Stimulated activated naive B cell treated with anti-CD40 and anti-IgM and Interleukin-4, amounts not matched to agents 10 μg/mL and 1 μg/mL and 100 μg/mL, for 72 hours (primary cell): ENCODE measurements around the gene IL27RA.
A peak's percentile ranks its signal among the peaks of the same experiment; 100 is the strongest.
"Not testable (repeated sequence)": the region's sequence is repeated elsewhere in the genome, so short reads cannot be mapped to it uniquely, and the experiment has no call there.

Source experiments
- ATAC-seq, 2 donors: fragments of 150-1000 bp; cut with Tn5 transposase; replicated peaks; 2 replicates each; pipeline ENCODE4 v1.10.0; 2021; ENCODE audit warnings: moderate library complexity in 1 of 2
- DNase-seq: peaks from one replicate; pipeline ENCODE4 v3.0.0; 2021
- H3K27ac Mint-ChIP-seq: one replicate; pipeline ENCODE4 v1.8.0; 2022; ENCODE audit warnings: mild to moderate bottlenecking, mixed read lengths
- H3K27me3 Mint-ChIP-seq, 2 donors: one replicate each; pipeline ENCODE4 v1.8.0; 2022; ENCODE audit warnings: mixed read lengths in 2 of 2
- H3K36me3 Mint-ChIP-seq, 2 donors: one replicate each; pipeline ENCODE4 v1.8.0; 2022; ENCODE audit warnings: mixed read lengths in 2 of 2, mild to moderate bottlenecking in 1 of 2
- H3K4me1 Mint-ChIP-seq, 2 donors: one replicate each; pipeline ENCODE4 v1.8.0; 2022; ENCODE audit warnings: mixed read lengths in 2 of 2, mild to moderate bottlenecking in 1 of 2
- H3K4me3 Mint-ChIP-seq, 2 donors: one replicate each; pipeline ENCODE4 v1.8.0; 2022; ENCODE audit warnings: mild to moderate bottlenecking in 2 of 2, mixed read lengths in 2 of 2, moderate library complexity in 1 of 2
- H3K9me3 Mint-ChIP-seq, 2 donors: one replicate each; pipeline ENCODE4 v1.8.0; 2022; ENCODE audit warnings: mixed read lengths in 2 of 2, mild to moderate bottlenecking in 1 of 2

The IL27RA gene

DNA sequence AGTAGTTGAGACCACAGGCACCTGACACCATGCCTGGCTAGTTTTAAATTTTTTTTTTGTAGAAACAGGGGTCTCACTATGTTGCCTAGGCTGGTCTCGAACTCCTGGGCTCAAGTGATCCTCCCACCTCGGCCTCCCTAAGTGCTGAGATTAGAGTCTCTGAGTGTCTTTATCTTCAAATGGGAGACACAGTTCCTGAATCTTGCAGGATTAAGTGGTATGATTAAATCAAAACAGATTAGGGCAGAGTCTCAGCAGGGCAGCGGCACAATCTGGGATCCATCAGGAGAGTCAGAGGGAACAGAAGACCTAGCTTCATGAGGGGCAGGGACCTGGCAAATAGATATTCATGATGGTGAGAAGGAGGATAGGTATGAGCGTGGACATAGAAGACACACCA lies 2.7 kb upstream of the IL27RA start:
- Mint-ChIP-seq H3K36me3 (peaks cover under 1 to 1% of the 10 kb centered on the region in 2 donors), H3K27ac (no peak overlapping the region), H3K27me3 (no peaks in the 10 kb centered on the region), H3K9me3 (no peaks in the 10 kb centered on the region), H3K4me3 (no peak overlapping the region), H3K4me1 (peaks cover 23 to 39% of the 10 kb centered on the region in 2 donors)
- no peak for ATAC-seq
- DNase-seq, result no peak

DNA sequence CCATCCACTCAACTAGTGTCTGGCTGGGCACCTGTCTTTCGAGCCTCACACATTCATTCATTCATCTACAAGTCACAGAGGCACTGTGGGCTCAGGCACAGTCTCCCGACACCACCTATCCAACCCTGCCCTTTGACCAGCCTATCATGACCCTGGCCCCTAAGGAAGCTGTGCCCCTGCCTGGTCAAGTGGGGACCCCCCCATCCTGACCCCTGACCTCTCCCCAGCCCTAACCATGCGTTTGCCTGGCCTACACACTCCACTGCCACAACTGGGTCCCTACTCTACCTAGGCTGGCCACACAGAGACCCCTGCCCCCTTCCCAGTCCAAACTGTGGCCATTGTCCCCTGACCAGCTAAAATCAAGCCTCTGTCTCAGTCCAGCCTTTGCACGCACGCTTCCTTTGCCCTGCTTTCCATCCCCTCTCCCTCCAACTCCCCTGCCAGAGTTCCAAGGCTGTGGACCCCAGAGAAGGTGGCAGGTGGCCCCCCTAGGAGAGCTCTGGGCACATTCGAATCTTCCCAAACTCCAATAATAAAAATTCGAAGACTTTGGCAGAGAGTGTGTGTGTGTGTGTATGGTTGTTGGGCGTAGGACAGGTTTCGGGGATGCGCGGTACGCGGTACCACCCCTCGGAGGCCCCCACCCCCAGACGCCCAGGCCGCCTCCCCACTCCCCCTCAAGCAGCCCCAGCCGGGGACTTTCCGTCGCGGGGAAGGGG lies 404 bp upstream of the IL27RA start:
- H3K4me3 Mint-ChIP-seq, result peak overlapping the region; percentile 94 to 97
- no peaks in the 10 kb centered on the region for H3K27me3 Mint-ChIP-seq
- peak overlapping the region; percentile 94 for H3K27ac Mint-ChIP-seq
- H3K4me1 Mint-ChIP-seq, result peaks cover 25 to 41% of the 10 kb centered on the region in 2 donors
- no peak for ATAC-seq
- peaks cover 3 to 5% of the 10 kb centered on the region in 2 donors for H3K36me3 Mint-ChIP-seq
- H3K9me3 Mint-ChIP-seq, result no peaks in the 10 kb centered on the region
- DNase-seq, result no peak

DNA sequence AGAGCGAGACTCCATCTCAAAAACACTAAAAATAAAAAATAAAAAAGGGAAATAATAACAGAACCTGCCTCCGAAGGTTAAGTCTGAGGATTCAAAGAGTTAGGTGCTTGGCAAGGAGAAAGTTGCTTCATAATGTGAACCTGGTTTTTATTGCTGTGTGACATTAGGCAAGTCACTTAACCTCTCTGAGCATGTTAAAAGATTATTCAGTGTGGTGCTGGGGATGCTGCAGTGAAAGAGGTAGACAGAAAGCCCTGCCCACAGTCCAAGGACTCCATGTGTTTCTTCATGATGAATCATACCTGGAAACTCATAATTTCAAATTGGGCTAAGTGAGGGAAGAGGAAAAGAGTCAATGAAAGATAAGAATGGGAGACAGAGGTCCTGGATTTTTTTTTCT lies 2.4 kb downstream of the IL27RA start:
- Mint-ChIP-seq H3K27ac (peak overlapping the region; percentile 14), H3K27me3 (no peaks in the 10 kb centered on the region), H3K4me1 (peaks cover 15 to 27% of the 10 kb centered on the region in 2 donors), H3K4me3 (no peak overlapping the region), H3K9me3 (no peaks in the 10 kb centered on the region), H3K36me3 (peaks cover 9 to 21% of the 10 kb centered on the region in 2 donors)
- DNase-seq, result no peak
- no peak for ATAC-seq

DNA sequence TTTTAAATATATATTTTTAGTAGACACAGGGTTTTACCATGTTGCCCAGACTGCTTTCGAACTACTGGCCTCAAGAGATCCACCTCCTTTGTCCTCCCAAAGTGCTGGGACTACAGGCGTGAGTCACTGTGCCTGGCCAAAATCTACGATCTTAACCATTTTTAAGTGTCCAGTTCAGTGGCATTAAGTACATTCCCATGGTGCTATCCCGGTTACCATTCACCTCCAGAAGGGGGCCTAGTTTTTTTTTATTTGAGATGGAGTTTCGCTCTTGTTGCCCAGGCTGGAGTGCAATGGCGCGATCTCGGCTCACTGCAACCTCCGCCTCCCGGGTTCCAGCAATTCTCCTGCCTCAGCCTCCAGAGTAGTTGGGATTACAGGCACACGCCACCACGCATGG lies 3.6 kb downstream of the IL27RA start:
- not testable (repeated sequence) for H3K27ac Mint-ChIP-seq, H3K9me3 Mint-ChIP-seq, ATAC-seq, H3K27me3 Mint-ChIP-seq, H3K4me3 Mint-ChIP-seq, DNase-seq
- Mint-ChIP-seq H3K36me3 (peaks cover 12 to 30% of the 10 kb centered on the region in 2 donors), H3K4me1 (peaks cover 13 to 24% of the 10 kb centered on the region in 2 donors)

DNA sequence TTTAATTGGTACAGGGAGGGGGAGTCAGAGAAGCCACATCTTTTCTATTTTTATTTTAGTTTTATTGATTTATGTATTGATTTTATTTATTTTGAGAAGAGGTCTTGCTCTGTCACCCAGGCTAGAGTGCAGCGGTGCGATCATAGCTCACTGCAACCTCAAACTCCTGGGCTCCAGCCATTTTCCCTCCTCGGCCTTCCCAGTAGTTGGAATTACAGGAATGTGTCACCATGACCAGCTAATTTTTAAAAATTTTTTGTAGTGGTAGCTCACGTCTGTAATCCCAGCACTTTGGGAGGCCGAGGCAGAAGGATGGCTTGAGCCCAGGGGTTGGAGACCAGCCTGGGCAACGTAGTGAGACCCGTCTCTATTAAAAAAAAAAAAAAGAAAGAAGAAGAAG lies 4.1 kb downstream of the IL27RA start:
- Mint-ChIP-seq H3K27me3 (no peaks in the 10 kb centered on the region), H3K4me3 (no peak overlapping the region), H3K9me3 (no peaks in the 10 kb centered on the region), H3K27ac (no peak overlapping the region), H3K4me1 (peaks cover 13 to 24% of the 10 kb centered on the region in 2 donors), H3K36me3 (peaks cover 12 to 30% of the 10 kb centered on the region in 2 donors)
- DNase-seq, result no peak
- ATAC-seq, result no peak

DNA sequence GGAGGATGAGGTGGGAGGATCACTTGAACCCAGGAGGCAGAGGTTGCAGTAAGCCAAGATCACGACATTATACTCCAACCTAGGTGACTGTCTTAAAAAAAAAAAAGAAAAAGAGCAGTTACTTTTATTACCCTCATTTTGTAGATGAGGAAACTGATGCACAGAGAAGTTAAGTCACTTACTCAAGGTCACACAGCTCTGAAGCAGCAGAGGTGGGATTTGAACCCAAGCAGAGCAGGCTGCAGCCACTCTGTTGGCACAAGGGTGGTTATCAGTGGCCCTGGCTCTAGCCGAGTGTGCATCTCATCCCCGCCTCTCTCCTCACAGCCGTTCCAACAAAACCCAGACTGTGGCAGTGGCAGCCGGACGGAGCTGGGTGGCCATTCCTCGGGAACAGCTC lies 7.6 kb downstream of the IL27RA start:
- no peak for DNase-seq
- no peaks in the 10 kb centered on the region for H3K27me3 Mint-ChIP-seq
- no peak overlapping the region for H3K27ac Mint-ChIP-seq
- peaks cover 12 to 14% of the 10 kb centered on the region in 2 donors for H3K4me1 Mint-ChIP-seq
- ATAC-seq, result no peak
- no peaks in the 10 kb centered on the region for H3K9me3 Mint-ChIP-seq
- peaks cover 16 to 38% of the 10 kb centered on the region in 2 donors for H3K36me3 Mint-ChIP-seq
- H3K4me3 Mint-ChIP-seq, result no peak overlapping the region

DNA sequence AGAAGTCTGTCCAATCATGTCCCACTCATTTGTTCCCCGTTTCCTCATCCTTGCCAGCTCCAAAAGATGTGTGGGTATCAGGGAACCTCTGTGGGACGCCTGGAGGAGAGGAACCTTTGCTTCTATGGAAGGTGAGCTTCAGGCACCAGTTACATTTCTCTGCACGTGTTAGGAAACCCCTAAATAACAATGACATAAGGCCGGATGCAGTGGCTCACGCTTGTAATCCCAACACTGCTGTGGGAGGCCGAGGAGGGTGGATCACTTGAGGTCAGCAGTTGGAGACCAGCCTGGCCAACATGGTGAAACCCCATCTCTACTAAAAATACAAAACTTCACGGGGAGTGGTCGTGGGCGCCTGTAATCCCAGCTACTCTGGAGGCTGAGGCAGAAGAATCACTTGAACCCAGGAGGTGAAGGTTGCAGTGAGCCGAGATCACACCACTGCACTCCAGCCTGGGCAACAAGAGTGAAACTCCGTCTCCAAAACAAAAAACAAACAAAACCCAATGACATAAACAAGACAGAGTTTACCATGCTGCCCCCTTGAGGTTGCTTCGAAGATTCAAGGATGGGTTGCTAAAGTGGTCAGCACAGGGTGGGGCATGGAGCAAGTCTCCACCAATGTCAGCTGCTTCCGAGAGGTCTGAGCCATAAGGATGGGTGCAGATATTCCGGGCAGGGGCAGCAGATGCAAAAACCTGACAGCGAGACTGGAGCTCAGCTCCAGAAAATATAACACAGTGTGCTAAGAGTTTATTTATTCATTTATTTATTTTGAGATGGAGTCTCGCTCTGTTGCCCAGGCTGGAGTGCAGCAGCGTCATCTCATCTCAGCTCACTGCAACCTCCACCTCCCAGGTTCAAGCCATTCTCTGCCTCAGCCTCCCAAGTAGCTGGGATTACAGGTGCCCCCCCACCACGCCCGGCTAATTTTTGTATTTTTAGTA lies 11.4 kb downstream of the IL27RA start:
- peak; percentile 67 to 76 for ATAC-seq
- Mint-ChIP-seq H3K27ac (peak overlapping the region; percentile 89), H3K36me3 (peaks cover 20 to 39% of the 10 kb centered on the region in 2 donors), H3K4me1 (peaks cover 12 to 19% of the 10 kb centered on the region in 2 donors)
- not testable (repeated sequence) for H3K27me3 Mint-ChIP-seq, DNase-seq, H3K9me3 Mint-ChIP-seq, H3K4me3 Mint-ChIP-seq

DNA sequence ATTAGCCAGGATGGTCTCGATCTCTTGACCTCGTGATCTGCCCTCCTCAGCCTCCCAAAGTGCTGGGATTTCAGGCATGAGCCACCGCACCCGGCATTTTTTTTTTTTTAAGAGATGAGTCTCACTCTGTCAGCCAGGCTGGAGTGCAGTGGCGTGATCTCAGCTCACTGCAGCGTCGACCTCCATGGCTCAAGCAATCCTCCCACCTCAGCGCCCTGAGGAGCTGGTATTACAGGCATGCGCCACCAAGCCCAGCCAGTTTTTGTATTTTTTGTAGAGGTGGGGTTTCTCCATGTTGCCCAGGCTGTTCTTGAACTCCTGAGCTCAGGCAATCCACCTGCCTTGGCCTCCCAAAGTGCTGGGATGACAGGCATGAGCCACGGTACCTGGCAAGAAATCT lies 16.3 kb downstream of the IL27RA start:
- not testable (repeated sequence) for DNase-seq, H3K27ac Mint-ChIP-seq, H3K27me3 Mint-ChIP-seq, H3K9me3 Mint-ChIP-seq, H3K4me3 Mint-ChIP-seq, ATAC-seq
- H3K36me3 Mint-ChIP-seq, result peaks cover 38 to 54% of the 10 kb centered on the region in 2 donors
- H3K4me1 Mint-ChIP-seq, result peaks cover 3 to 15% of the 10 kb centered on the region in 2 donors

DNA sequence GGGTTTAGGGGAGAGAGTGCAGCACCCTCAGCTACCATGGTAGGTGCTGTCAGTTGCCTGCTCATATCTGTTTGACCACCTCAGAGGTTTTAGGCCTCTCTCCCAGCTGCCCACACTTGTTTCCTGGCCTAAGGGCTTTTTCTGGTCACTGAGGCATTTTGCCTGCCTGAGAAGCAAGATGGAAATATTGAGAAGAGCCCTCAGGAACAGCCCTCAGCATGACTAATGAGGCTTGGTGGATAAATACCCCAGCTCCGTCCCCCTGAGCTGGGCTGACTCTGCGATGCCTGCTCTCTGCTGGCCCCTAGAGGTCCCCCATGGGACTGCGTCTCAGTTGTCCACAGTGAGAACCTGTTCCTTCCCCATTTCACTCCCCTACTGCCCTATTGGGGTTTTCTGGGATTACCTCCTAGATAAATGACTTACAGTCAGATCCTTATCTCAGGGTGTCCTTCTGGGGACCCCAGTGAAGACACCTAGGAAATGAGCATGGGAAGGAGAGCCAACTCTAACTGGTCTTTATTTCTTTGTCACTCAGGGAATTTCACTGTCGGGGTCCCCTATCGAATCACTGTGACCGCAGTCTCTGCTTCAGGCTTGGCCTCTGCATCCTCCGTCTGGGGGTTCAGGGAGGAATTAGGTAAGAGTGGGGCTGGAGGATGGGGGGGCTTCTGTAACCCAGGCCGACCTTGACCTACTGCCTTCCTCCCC lies 17.0 kb downstream of the IL27RA start:
- DNase-seq (peak; percentile 33), ATAC-seq (peak; percentile 79 to 82)
- H3K4me1 Mint-ChIP-seq, result peaks cover 0 to 12% of the 10 kb centered on the region in 2 donors
- peaks cover 35 to 54% of the 10 kb centered on the region in 2 donors for H3K36me3 Mint-ChIP-seq
- peaks cover 2 to 3% of the 10 kb centered on the region in 2 donors for H3K9me3 Mint-ChIP-seq
- H3K27me3 Mint-ChIP-seq, result no peaks in the 10 kb centered on the region
- no peak overlapping the region for H3K4me3 Mint-ChIP-seq
- peak overlapping the region; percentile 56 for H3K27ac Mint-ChIP-seq

DNA sequence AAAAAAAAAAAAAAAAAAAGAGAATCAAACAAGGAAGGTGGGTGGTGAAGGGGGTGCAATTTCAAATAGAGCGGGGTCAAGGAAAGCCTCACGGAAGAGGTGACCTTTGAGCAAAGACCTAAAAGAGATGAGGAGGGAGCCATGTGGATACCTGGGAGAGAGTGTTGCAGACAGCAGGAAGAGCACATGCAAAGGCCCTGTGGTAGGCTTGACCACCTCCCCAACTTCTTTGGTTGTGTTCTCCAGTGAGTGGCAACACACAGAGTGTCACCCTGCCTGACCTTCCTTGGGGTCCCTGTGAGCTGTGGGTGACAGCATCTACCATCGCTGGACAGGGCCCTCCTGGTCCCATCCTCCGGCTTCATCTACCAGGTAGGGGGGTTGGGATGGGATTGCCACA lies 18.9 kb downstream of the IL27RA start:
- ATAC-seq (no peak), DNase-seq (no peak)
- peaks cover 0 to 12% of the 10 kb centered on the region in 2 donors for H3K4me1 Mint-ChIP-seq
- peaks cover 0 to 10% of the 10 kb centered on the region in 2 donors for H3K27me3 Mint-ChIP-seq
- no peak overlapping the region for H3K4me3 Mint-ChIP-seq
- peaks cover 35 to 61% of the 10 kb centered on the region in 2 donors for H3K36me3 Mint-ChIP-seq
- no peak overlapping the region for H3K27ac Mint-ChIP-seq
- H3K9me3 Mint-ChIP-seq, result peaks cover 2 to 3% of the 10 kb centered on the region in 2 donors

DNA sequence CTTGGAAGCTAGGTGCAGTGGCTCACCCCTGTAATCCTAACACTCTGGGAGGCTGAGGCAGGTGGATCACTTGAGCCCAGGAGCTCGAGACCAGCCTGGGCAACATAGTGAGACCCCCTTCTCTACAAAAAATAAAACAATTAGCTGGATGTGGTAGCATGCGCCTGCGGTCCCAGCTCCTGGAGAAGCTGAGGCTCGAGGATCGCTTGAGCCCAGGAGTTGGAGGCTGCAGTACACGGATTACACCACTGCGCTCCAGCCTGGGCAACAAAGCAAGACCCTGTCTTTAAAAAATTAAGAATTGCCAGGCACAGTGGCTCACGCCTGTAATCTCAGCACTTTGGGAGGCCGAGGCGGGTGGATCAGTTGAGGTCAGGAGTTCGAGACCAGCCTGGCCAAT lies 19.4 kb downstream of the IL27RA start:
- Mint-ChIP-seq H3K36me3 (peaks cover 33 to 56% of the 10 kb centered on the region in 2 donors), H3K4me1 (peaks cover 0 to 11% of the 10 kb centered on the region in 2 donors), H3K27me3 (peaks cover 0 to 11% of the 10 kb centered on the region in 2 donors)
- H3K27ac Mint-ChIP-seq, DNase-seq, H3K9me3 Mint-ChIP-seq, ATAC-seq, H3K4me3 Mint-ChIP-seq: not testable (repeated sequence)

DNA sequence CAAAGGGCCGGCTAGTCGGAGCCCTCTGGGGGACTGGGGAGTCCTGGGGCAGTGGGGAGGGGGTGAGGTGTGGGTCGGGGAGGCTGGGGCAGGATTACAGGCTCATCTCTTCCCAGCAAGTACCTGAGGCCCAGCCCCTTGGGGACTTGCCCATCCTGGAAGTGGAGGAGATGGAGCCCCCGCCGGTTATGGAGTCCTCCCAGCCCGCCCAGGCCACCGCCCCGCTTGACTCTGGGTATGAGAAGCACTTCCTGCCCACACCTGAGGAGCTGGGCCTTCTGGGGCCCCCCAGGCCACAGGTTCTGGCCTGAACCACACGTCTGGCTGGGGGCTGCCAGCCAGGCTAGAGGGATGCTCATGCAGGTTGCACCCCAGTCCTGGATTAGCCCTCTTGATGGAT lies 20.4 kb downstream of the IL27RA start:
- Mint-ChIP-seq H3K27ac (peak overlapping the region; percentile 63), H3K27me3 (peaks cover 3 to 19% of the 10 kb centered on the region in 2 donors)

DNA sequence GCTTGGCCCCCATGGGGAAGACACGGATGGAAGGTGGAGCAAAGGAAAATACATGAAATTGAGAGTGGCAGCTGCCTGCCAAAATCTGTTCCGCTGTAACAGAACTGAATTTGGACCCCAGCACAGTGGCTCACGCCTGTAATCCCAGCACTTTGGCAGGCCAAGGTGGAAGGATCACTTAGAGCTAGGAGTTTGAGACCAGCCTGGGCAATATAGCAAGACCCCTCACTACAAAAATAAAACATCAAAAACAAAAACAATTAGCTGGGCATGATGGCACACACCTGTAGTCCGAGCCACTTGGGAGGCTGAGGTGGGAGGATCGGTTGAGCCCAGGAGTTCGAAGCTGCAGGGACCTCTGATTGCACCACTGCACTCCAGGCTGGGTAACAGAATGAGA lies 20.9 kb downstream of the IL27RA start:
- Mint-ChIP-seq H3K4me1 (peaks cover 0 to 5% of the 10 kb centered on the region in 2 donors), H3K4me3 (no peak overlapping the region), H3K9me3 (peaks cover 2 to 3% of the 10 kb centered on the region in 2 donors), H3K27me3 (peaks cover 5 to 24% of the 10 kb centered on the region in 2 donors), H3K27ac (peak overlapping the region; percentile 63), H3K36me3 (peaks cover 28 to 50% of the 10 kb centered on the region in 2 donors)
- ATAC-seq (no peak), DNase-seq (no peak)

More for the DNA sequence above, 20.4 kb downstream of the IL27RA start:
- Mint-ChIP-seq H3K4me1 (peaks cover 0 to 5% of the 10 kb centered on the region in 2 donors), H3K9me3 (peaks cover 2 to 3% of the 10 kb centered on the region in 2 donors), H3K4me3 (no peak overlapping the region), H3K36me3 (peaks cover 28 to 50% of the 10 kb centered on the region in 2 donors)
- ATAC-seq (no peak), DNase-seq (no peak)

DNA sequence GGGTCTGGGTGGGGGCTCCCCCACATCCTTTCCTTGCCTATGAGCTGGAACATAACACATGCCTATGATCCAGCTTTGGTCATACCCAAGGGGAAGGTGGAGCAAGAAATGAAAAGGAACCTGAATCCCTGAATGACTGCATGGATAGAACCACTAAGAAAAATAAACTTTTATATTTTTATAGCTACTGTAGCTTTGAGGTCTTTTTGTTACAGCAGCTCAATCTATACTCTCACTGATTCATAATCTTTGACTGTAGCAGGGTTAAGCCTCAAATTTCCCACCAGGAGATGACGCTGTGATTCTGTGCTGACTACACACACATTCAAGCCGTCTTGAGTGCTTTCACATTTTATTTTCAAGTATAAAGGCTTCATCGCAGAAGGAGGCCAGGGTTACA lies 21.5 kb downstream of the IL27RA start:
- H3K27me3 Mint-ChIP-seq, result peaks cover 10 to 29% of the 10 kb centered on the region in 2 donors
- peaks cover 2 to 3% of the 10 kb centered on the region in 2 donors for H3K9me3 Mint-ChIP-seq
- H3K4me1 Mint-ChIP-seq, result peaks cover 2 to 10% of the 10 kb centered on the region in 2 donors
- no peak overlapping the region for H3K4me3 Mint-ChIP-seq
- peaks cover 28 to 50% of the 10 kb centered on the region in 2 donors for H3K36me3 Mint-ChIP-seq
- H3K27ac Mint-ChIP-seq, result no peak overlapping the region
- DNase-seq (no peak), ATAC-seq (no peak)
